Measurements from ENCODE around the gene THAP8. TPM values are rescaled to one million over a fixed set of nuclear protein-coding genes. Genes with fewer than 3 reads are reported as not detected.

The THAP8 gene
- total RNA-seq, 1 experiment from 2014 or later: 5.4 TPM

DNA sequence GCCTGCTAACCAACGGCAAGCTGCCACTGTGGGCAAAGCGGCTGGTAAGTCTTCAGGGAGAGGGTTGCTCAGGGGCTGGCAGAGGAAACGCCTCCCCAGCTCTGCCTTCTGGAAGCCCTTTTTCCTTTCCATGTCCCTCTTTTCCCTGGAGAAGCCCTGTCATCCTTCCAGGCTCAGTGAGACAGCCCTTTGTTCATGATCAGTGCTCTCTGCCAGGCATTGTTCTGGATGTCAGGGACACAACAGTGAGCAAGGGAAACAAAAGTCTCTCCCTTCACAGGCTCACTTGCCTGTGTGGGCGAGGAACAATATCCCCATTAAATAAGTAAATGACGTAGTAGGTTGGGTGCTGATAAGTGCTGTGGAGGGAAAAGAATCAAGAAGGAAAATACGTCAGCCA lies 43.0 kb upstream of the THAP8 start:
- no peak overlapping the region for H3K27ac ChIP-seq (ENCODE audit: insufficient read length, low read depth, low read length)
- no peak overlapping the region for H3K18ac ChIP-seq (ENCODE audit: insufficient read length, low read depth, low read length)
- Mint-ChIP-seq H3K4me3 (no peak overlapping the region), H3K27ac (peak overlapping the region in 2 of 3 experiments; percentile 24 to 86; a peak in 1 of 7 replicates), H3K36me3 (ENCODE audit: insufficient read depth in 1 of 3, low read depth in 3 of 3) (peaks cover 34 to 74% (median 56%) of the 10 kb centered on the region in 3 experiments), H3K27me3 (ENCODE audit: low read depth) (no peaks in the 10 kb centered on the region), H3K9me3 (no peaks in the 10 kb centered on the region), H3K4me1 (no peaks in the 10 kb centered on the region)
- H3K4me1 ChIP-seq (ENCODE audit: insufficient read depth, low read length): no peaks in the 10 kb centered on the region
- H2BK20ac ChIP-seq (ENCODE audit: low read depth, low read length, poor library complexity, severe bottlenecking): no peak overlapping the region
- H3K9ac ChIP-seq (ENCODE audit: extremely low read depth, insufficient read length, low read length): no peak overlapping the region
- no peak overlapping the region for H3K4ac ChIP-seq (ENCODE audit: low read depth, low read length)
- H3K4me2 ChIP-seq (ENCODE audit: insufficient read depth, insufficient read length, low read length): no peak overlapping the region
- H2BK12ac ChIP-seq (ENCODE audit: insufficient read length, low read depth, low read length): no peak overlapping the region
- H3K56ac ChIP-seq (ENCODE audit: insufficient read length, low read depth, low read length): no peak overlapping the region
- TF ChIP-seq, protein P1, sequence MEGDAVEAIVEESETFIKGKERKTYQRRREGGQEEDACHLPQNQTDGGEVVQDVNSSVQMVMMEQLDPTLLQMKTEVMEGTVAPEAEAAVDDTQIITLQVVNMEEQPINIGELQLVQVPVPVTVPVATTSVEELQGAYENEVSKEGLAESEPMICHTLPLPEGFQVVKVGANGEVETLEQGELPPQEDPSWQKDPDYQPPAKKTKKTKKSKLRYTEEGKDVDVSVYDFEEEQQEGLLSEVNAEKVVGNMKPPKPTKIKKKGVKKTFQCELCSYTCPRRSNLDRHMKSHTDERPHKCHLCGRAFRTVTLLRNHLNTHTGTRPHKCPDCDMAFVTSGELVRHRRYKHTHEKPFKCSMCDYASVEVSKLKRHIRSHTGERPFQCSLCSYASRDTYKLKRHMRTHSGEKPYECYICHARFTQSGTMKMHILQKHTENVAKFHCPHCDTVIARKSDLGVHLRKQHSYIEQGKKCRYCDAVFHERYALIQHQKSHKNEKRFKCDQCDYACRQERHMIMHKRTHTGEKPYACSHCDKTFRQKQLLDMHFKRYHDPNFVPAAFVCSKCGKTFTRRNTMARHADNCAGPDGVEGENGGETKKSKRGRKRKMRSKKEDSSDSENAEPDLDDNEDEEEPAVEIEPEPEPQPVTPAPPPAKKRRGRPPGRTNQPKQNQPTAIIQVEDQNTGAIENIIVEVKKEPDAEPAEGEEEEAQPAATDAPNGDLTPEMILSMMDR (conservative IDR thresholded peaks at IDR 0.05): no peak
- no peaks in the 10 kb centered on the region for H4K20me1 ChIP-seq (ENCODE audit: control insufficient read depth, insufficient read depth, insufficient read length)
- H3K14ac ChIP-seq (ENCODE audit: insufficient read depth, low read length): no peak overlapping the region
- H3K9me3 ChIP-seq (ENCODE audit: control insufficient read depth, low read depth, low read length): no peaks in the 10 kb centered on the region
- H3T11ph ChIP-seq (ENCODE audit: low read length): no peak overlapping the region
- no CpG with 5 or more reads among the region's 6 CpGs for WGBS (ENCODE audit: extremely low coverage, insufficient read length, low lambda C conversion rate)
- H3K79me2 ChIP-seq (ENCODE audit: insufficient read depth, low read length): no peaks in the 10 kb centered on the region
- no peak overlapping the region for H3K23ac ChIP-seq (ENCODE audit: insufficient read length, low read depth, low read length)
- no peak for DNase-seq
- no peak overlapping the region for H4K91ac ChIP-seq (ENCODE audit: insufficient read length, low read depth, low read length)
- no peak overlapping the region for H2AK5ac ChIP-seq (ENCODE audit: insufficient read length, low read length)
- H4K5ac ChIP-seq (ENCODE audit: insufficient read length, low read depth, low read length): no peak overlapping the region
- no peaks in the 10 kb centered on the region for H3K23me2 ChIP-seq (ENCODE audit: insufficient read length, low read depth, low read length, poor library complexity, severe bottlenecking)
- H4K8ac ChIP-seq (replicated peaks; ENCODE audit: insufficient read length, low read depth, low read length): no peak overlapping the region
- H3K79me1 ChIP-seq (ENCODE audit: insufficient read depth, low read depth, low read length, poor library complexity, severe bottlenecking): no peaks in the 10 kb centered on the region
- H2BK5ac ChIP-seq (ENCODE audit: insufficient read length, low read length): no peak overlapping the region
- H2AFZ ChIP-seq (ENCODE audit: low read length): no peak overlapping the region
- no peaks in the 10 kb centered on the region for H3K27me3 ChIP-seq (ENCODE audit: insufficient read depth, low read length)
- no peak overlapping the region for H2BK15ac ChIP-seq (ENCODE audit: low read depth, low read length)
- no peak overlapping the region for H2BK120ac ChIP-seq (ENCODE audit: low read depth, low read length, poor library complexity, severe bottlenecking)
